Osteocyte (in vitro differentiated cells): ENCODE measurements around the gene OTOF. TPM values are rescaled to one million over a fixed set of nuclear protein-coding genes. Genes with fewer than 3 reads are reported as not detected.

Source experiments
- DNase-seq: peaks from one replicate; pipeline ENCODE4 v3.0.0; 2021; ENCODE audit warnings: mixed read lengths; ENCODE audit not compliant: unreplicated experiment; ENCODE audit errors: extremely low spot score
- H3K27ac Mint-ChIP-seq: one replicate; pipeline ENCODE4 v1.8.0; 2021; ENCODE audit warnings: mild to moderate bottlenecking, mixed read lengths; ENCODE audit not compliant: unreplicated experiment
- H3K27me3 Mint-ChIP-seq: one replicate; pipeline ENCODE4 v1.8.0; 2021; ENCODE audit warnings: mixed read lengths; ENCODE audit not compliant: unreplicated experiment
- H3K36me3 Mint-ChIP-seq: one replicate; pipeline ENCODE4 v1.8.0; 2021; ENCODE audit warnings: mixed read lengths; ENCODE audit not compliant: unreplicated experiment
- H3K4me1 Mint-ChIP-seq: one replicate; pipeline ENCODE4 v1.8.0; 2021; ENCODE audit warnings: mixed read lengths; ENCODE audit not compliant: unreplicated experiment
- H3K4me3 Mint-ChIP-seq: one replicate; pipeline ENCODE4 v1.8.0; 2021; ENCODE audit warnings: mild to moderate bottlenecking, moderate library complexity, mixed read lengths; ENCODE audit not compliant: unreplicated experiment
- H3K9me3 Mint-ChIP-seq: one replicate; pipeline ENCODE4 v1.8.0; 2021; ENCODE audit warnings: mixed read lengths; ENCODE audit not compliant: unreplicated experiment
- total RNA-seq: library from RNA; stranded (reverse); gene quantifications from 2 replicates; pipeline ENCODE4 v1.2.1, GENCODE V29; 2021
- TF ChIP-seq, protein P1 (sequence below): fragments of 200-600 bp; sonication (generic); IDR thresholded peaks from 2 replicates; pipeline ENCODE4 v1.5.0; 2021; ENCODE audit warnings: antibody characterized with exemption, mild to moderate bottlenecking, moderate library complexity

The OTOF gene
- total RNA-seq, 1 donor from 2014 or later: not detected

GRCh38 chr2:26494891-26495290 is 17.0 kb upstream of the OTOF start:
- H3K4me3 Mint-ChIP-seq: no peak overlapping the region
- no peaks in the 10 kb centered on the region for H3K9me3 Mint-ChIP-seq
- no peak for DNase-seq
- no peaks in the 10 kb centered on the region for H3K4me1 Mint-ChIP-seq
- no peak overlapping the region for H3K27ac Mint-ChIP-seq
- no peaks in the 10 kb centered on the region for H3K36me3 Mint-ChIP-seq
- TF ChIP-seq, protein P1, sequence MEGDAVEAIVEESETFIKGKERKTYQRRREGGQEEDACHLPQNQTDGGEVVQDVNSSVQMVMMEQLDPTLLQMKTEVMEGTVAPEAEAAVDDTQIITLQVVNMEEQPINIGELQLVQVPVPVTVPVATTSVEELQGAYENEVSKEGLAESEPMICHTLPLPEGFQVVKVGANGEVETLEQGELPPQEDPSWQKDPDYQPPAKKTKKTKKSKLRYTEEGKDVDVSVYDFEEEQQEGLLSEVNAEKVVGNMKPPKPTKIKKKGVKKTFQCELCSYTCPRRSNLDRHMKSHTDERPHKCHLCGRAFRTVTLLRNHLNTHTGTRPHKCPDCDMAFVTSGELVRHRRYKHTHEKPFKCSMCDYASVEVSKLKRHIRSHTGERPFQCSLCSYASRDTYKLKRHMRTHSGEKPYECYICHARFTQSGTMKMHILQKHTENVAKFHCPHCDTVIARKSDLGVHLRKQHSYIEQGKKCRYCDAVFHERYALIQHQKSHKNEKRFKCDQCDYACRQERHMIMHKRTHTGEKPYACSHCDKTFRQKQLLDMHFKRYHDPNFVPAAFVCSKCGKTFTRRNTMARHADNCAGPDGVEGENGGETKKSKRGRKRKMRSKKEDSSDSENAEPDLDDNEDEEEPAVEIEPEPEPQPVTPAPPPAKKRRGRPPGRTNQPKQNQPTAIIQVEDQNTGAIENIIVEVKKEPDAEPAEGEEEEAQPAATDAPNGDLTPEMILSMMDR: no peak
- H3K27me3 Mint-ChIP-seq: peaks cover 26% of the 10 kb centered on the region

DNA sequence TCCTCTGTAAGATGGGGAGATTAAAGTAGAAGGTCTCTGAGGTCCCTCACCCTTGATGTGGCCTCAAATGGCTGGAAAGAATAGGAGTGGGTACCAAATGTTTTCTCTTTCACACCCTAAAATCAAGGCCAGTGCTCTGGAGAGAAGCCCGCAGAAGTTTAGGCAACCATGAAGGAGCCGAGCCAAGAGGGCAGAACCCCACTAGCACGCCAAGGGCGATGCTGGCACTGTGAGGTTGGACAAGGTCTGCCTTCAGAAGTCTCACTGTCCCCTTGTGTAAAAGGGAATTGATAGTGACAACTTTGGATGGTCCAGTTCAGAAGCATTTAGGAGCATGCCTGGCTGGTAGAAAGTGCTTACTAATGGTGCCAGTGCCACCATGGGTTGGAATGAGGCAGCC is 16.3 kb upstream of the OTOF start:
- no peak overlapping the region for H3K27ac Mint-ChIP-seq
- no peaks in the 10 kb centered on the region for H3K4me1 Mint-ChIP-seq
- TF ChIP-seq, protein P1: no peak
- H3K27me3 Mint-ChIP-seq: peaks cover 22% of the 10 kb centered on the region
- no peak overlapping the region for H3K4me3 Mint-ChIP-seq
- no peaks in the 10 kb centered on the region for H3K9me3 Mint-ChIP-seq
- no peaks in the 10 kb centered on the region for H3K36me3 Mint-ChIP-seq
- no peak for DNase-seq

- peaks cover 16% of the 10 kb centered on the region for H3K27me3 Mint-ChIP-seq
- no peak for DNase-seq
- H3K27ac Mint-ChIP-seq: no peak overlapping the region
- H3K36me3 Mint-ChIP-seq: no peaks in the 10 kb centered on the region
- TF ChIP-seq, protein P1: no peak
- H3K4me3 Mint-ChIP-seq: no peak overlapping the region
- no peaks in the 10 kb centered on the region for H3K4me1 Mint-ChIP-seq
- H3K9me3 Mint-ChIP-seq: no peaks in the 10 kb centered on the region
These were observed 15.6 kb upstream of the OTOF start for GRCh38 chr2:26493566-26493965.

- DNase-seq: no peak
- H3K27ac Mint-ChIP-seq: no peak overlapping the region
- TF ChIP-seq, protein P1: no peak
- H3K4me3 Mint-ChIP-seq: no peak overlapping the region
- H3K4me1 Mint-ChIP-seq: no peaks in the 10 kb centered on the region
- H3K36me3 Mint-ChIP-seq: no peaks in the 10 kb centered on the region
- H3K27me3 Mint-ChIP-seq: peaks cover 11% of the 10 kb centered on the region
- H3K9me3 Mint-ChIP-seq: no peaks in the 10 kb centered on the region
These were observed 15.0 kb upstream of the OTOF start for GRCh38 chr2:26492749-26493515.

- H3K4me1 Mint-ChIP-seq: no peaks in the 10 kb centered on the region
- H3K36me3 Mint-ChIP-seq: no peaks in the 10 kb centered on the region
- TF ChIP-seq, protein P1: no peak
- no peak overlapping the region for H3K27ac Mint-ChIP-seq
- no peak overlapping the region for H3K4me3 Mint-ChIP-seq
- no peak for DNase-seq
- H3K27me3 Mint-ChIP-seq: peaks cover 4% of the 10 kb centered on the region
- no peaks in the 10 kb centered on the region for H3K9me3 Mint-ChIP-seq
These were observed 13.7 kb upstream of the OTOF start for GRCh38 chr2:26491563-26492167.
